ENCODE measurements around the gene IL36A. TPM values are rescaled to one million over a fixed set of nuclear protein-coding genes. Genes with fewer than 3 reads are reported as not detected.
A peak's percentile ranks its signal among the peaks of the same experiment; 100 is the strongest.

Gene IL36A
- total and polyA plus RNA-seq, 9 of the 15 experiments (the other 6 are each of a cell fraction or from before 2014, with no cell fraction given): not detected

GRCh38 chr2:112995346-112995920 is 9.8 kb upstream of the IL36A start:
- no peaks in the 10 kb centered on the region for H3K79me2 ChIP-seq (ENCODE audit: control insufficient read depth, insufficient read depth, low read length)
- ChIA-PET POLR2A (interaction anchor here (0.8 kb wide), 1 partner anchor 211 kb away, joined by 3 read pairs; no protein-coding TSS in a partner anchor), CTCF (ENCODE audit: low intra/inter-chr PET ratio) (no interaction called here)
- H3K27me3 ChIP-seq (ENCODE audit: control insufficient read depth in 2 of 2, insufficient read depth in 2 of 2, low read length in 2 of 2): no peaks in the 10 kb centered on the region
- WGBS (ENCODE audit: insufficient coverage, low coverage, missing lambda C conversion rate): 15% methylated on average over 14 of the region's 14 CpGs
- no TSS peak for BruUV-seq (replicated peaks)
- no peak overlapping the region for H3K4me3 ChIP-seq
- peaks cover 6% of the 10 kb centered on the region for H3K9me3 ChIP-seq (replicated peaks; ENCODE audit: control insufficient read depth, insufficient read depth, low read depth, low read length)
- intact Hi-C loops (cut with micrococcal nuclease): no loop called here
- H3K27ac ChIP-seq (ENCODE audit: extremely low read depth, low read depth, low read length): no peak overlapping the region
- H3K4me2 ChIP-seq (ENCODE audit: insufficient read depth, low read length): no peak overlapping the region; the same call in 1 of the 2 replicates
- DNase-seq (ENCODE audit: extremely low read depth in 1 of 4, low spot score in 3 of 4): no peak
- no peaks in the 10 kb centered on the region for H4K20me1 ChIP-seq (replicated peaks; ENCODE audit: control insufficient read depth, insufficient read depth, low read length)
- H3K36me3 ChIP-seq (ENCODE audit: control insufficient read depth, insufficient read depth, low read length): no peaks in the 10 kb centered on the region
- FAIRE-seq: no peak
- TF ChIP-seq PTRF (tag; IDR thresholded peaks at IDR 0.05) (no peak), E2F6 (IDR thresholded peaks at IDR 0.05; ENCODE audit: borderline replicate concordance in 1 of 2, extremely low read depth in 1 of 2, insufficient read depth in 1 of 2, insufficient read length in 1 of 2, low read depth in 1 of 2, low read length in 1 of 2, poor library complexity in 1 of 2, severe bottlenecking in 1 of 2) (peak in 1 of 2 experiments; percentile 11), ZNF444 (CRISPR knock-in tag; IDR thresholded peaks at IDR 0.05) (no peak)
- no peak for ATAC-seq
- in situ Hi-C loops (cut with MboI): no loop called here
- no peak overlapping the region for H3K9ac ChIP-seq (ENCODE audit: insufficient read depth in 1 of 2, low read depth in 2 of 2, low read length in 2 of 2)
- no peaks in the 10 kb centered on the region for H3K4me1 ChIP-seq (replicated peaks in 1 of 2; ENCODE audit: control insufficient read depth in 2 of 2, insufficient read depth in 2 of 2, low read length in 2 of 2)
- H2AFZ ChIP-seq (ENCODE audit: low read depth, low read length): peak overlapping the region; percentile 37
- H3K9me1 ChIP-seq (ENCODE audit: control insufficient read depth, insufficient read depth, low read length): no peaks in the 10 kb centered on the region

GRCh38 chr2:112996635-112997034 is 8.6 kb upstream of the IL36A start:
- DNase-seq (ENCODE audit: extremely low read depth in 1 of 4, low spot score in 3 of 4) (no peak), FAIRE-seq (no peak), ATAC-seq (no peak; the same call in 2 of the 3 replicates)
- H3K4me3 ChIP-seq: no peak overlapping the region
- H3K4me1 ChIP-seq (replicated peaks in 1 of 2; ENCODE audit: control insufficient read depth in 2 of 2, insufficient read depth in 2 of 2, low read length in 2 of 2): no peaks in the 10 kb centered on the region
- no peak overlapping the region for H3K9ac ChIP-seq (ENCODE audit: insufficient read depth in 1 of 2, low read depth in 2 of 2, low read length in 2 of 2)
- H3K79me2 ChIP-seq (ENCODE audit: control insufficient read depth, insufficient read depth, low read length): no peaks in the 10 kb centered on the region
- ChIA-PET CTCF (ENCODE audit: low intra/inter-chr PET ratio) (no interaction called here), POLR2A (no interaction called here)
- no peak overlapping the region for H3K27ac ChIP-seq (ENCODE audit: extremely low read depth, low read depth, low read length)
- peak overlapping the region; percentile 18; the same call in 1 of the 2 replicates for H2AFZ ChIP-seq (ENCODE audit: low read depth, low read length)
- H3K4me2 ChIP-seq (ENCODE audit: insufficient read depth, low read length): no peak overlapping the region
- WGBS (ENCODE audit: insufficient coverage, low coverage, missing lambda C conversion rate): 26% methylated on average over 6 of the region's 6 CpGs
- H3K9me1 ChIP-seq (ENCODE audit: control insufficient read depth, insufficient read depth, low read length): no peaks in the 10 kb centered on the region
- no peaks in the 10 kb centered on the region for H3K27me3 ChIP-seq (ENCODE audit: control insufficient read depth in 2 of 2, insufficient read depth in 2 of 2, low read length in 2 of 2)
- peaks cover 10% of the 10 kb centered on the region for H3K9me3 ChIP-seq (replicated peaks; ENCODE audit: control insufficient read depth, insufficient read depth, low read depth, low read length)
- in situ Hi-C loops (cut with MboI): no loop called here
- intact Hi-C loops (cut with micrococcal nuclease): no loop called here
- no TSS peak for BruUV-seq (replicated peaks)
- no peaks in the 10 kb centered on the region for H4K20me1 ChIP-seq (replicated peaks; ENCODE audit: control insufficient read depth, insufficient read depth, low read length)
- no peaks in the 10 kb centered on the region for H3K36me3 ChIP-seq (ENCODE audit: control insufficient read depth, insufficient read depth, low read length)
- TF ChIP-seq XRCC4 (IDR thresholded peaks at IDR 0.05; ENCODE audit: extremely low read depth, insufficient read depth, insufficient read length) (no peak), ZNF518B (CRISPR knock-in tag; IDR thresholded peaks at IDR 0.05) (no peak), NCOA6 (IDR thresholded peaks at IDR 0.05) (no peak), RBM34 (IDR thresholded peaks at IDR 0.05; ENCODE audit: borderline replicate concordance, insufficient read depth, low read length) (no peak), MLX (CRISPR knock-in tag; conservative IDR thresholded peaks at IDR 0.05) (no peak), ZNF282 (CRISPR knock-in tag; IDR thresholded peaks at IDR 0.05) (no peak), DIDO1 (tag; IDR thresholded peaks at IDR 0.05; ENCODE audit: low read depth) (no peak)
